Endothelial cell of umbilical vein (primary cell): ENCODE data around the gene YWHAH. TPM values are rescaled to one million over a fixed set of nuclear protein-coding genes. Genes with fewer than 3 reads are reported as not detected.

Experiments
- BruUV-seq: library from RNA; stranded (reverse); fragments of 400-500 nt; replicated peaks from 2 replicates; lab custom pipeline; 2021; lab: Mats Ljungman, UMichigan
- CTCF ChIA-PET: fragments of 300-600, 350-600 bp; sonication (Branson Sonifier 250); formaldehyde crosslinking; loops from one replicate; lab custom pipeline; 2021; ENCODE audit warnings: antibody characterized with exemption, inconsistent platforms; lab: Charles Lee
- POLR2A ChIA-PET: fragments of 300-600, 350-600 bp; sonication (Branson Sonifier 250); formaldehyde crosslinking; loops from one replicate; lab custom pipeline; 2021; ENCODE audit warnings: antibody characterized with exemption, inconsistent platforms; lab: Charles Lee
- DNase-seq: peaks from one replicate; pipeline ENCODE4 v3.0.0-alpha.2; 2011; ENCODE audit warnings: low read depth, low spot score
- FAIRE-seq: peaks from 2 replicates; lab custom pipeline; 2011; peaks lifted over from hg19 to GRCh38; lab: Jason Lieb, UNC
- H2AFZ ChIP-seq: 2 replicates; pipeline ENCODE4 v1.6.0; 2012; ENCODE audit warnings: low read depth, low read length, control low read depth, inconsistent platforms
- H3K27ac ChIP-seq: 2 replicates; pipeline ENCODE4 v1.5.1; 2011; ENCODE audit warnings: low read depth, mild to moderate bottlenecking, control low read depth, low read length, moderate library complexity; ENCODE audit not compliant: insufficient read depth
- H3K27me3 ChIP-seq, 2 experiments: 2 replicates each; pipeline versions ENCODE4 v1.6.0 to v1.6.1; 2011; ENCODE audit warnings: low read length in 2 of 2, mixed read lengths in 1 of 2; ENCODE audit not compliant: control insufficient read depth in 2 of 2, insufficient read depth in 2 of 2
- H3K36me3 ChIP-seq, 2 experiments: 2 replicates in 1 of 2; 3 replicates in 1 of 2; pipeline ENCODE4 v1.5.1; 2011; ENCODE audit warnings: low read length in 2 of 2, mild to moderate bottlenecking in 1 of 2, moderate library complexity in 1 of 2; ENCODE audit not compliant: control insufficient read depth in 2 of 2, insufficient read depth in 2 of 2; ENCODE audit errors: extremely low read depth in 1 of 2
- H3K4me1 ChIP-seq: 3 replicates; pipeline ENCODE4 v1.5.1; 2011; ENCODE audit warnings: mild to moderate bottlenecking, low read length; ENCODE audit not compliant: control insufficient read depth, insufficient read depth; ENCODE audit errors: extremely low read depth
- H3K4me2 ChIP-seq: 2 replicates; pipeline ENCODE4 v1.6.1; 2011; ENCODE audit warnings: low read length, control low read depth, mixed read lengths; ENCODE audit not compliant: insufficient read depth
- H3K4me3 ChIP-seq, 3 experiments: fragments of 200-600 bp in 1 of 3; sonication (generic), shearing (Covaris generic) in 1 of 3; replicated peaks in 1 of 3; 2 replicates each; pipeline ENCODE4 v1.5.1; 2011 to 2016; ENCODE audit warnings: control low read depth in 3 of 3, low read length in 3 of 3, mild to moderate bottlenecking in 2 of 3, inconsistent platforms in 1 of 3, low read depth in 1 of 3, moderate library complexity in 1 of 3; ENCODE audit not compliant: insufficient read depth in 1 of 3
- H3K79me2 ChIP-seq: 2 replicates; pipeline ENCODE4 v1.6.0; 2012; ENCODE audit warnings: low read length, inconsistent platforms; ENCODE audit not compliant: control insufficient read depth, insufficient read depth
- H3K9ac ChIP-seq: replicated peaks from 2 replicates; pipeline ENCODE3; 2011; ENCODE audit warnings: low read length, control low read depth; ENCODE audit not compliant: insufficient read depth; ENCODE audit errors: extremely low read depth
- H3K9me1 ChIP-seq: replicated peaks from 3 replicates; pipeline ENCODE4 v1.6.0; 2011; ENCODE audit warnings: mild to moderate bottlenecking, low read length; ENCODE audit not compliant: control insufficient read depth, insufficient read depth; ENCODE audit errors: extremely low read depth
- H3K9me3 ChIP-seq: replicated peaks from 2 replicates; pipeline ENCODE4 v1.5.1; 2012; ENCODE audit warnings: low read length, inconsistent platforms; ENCODE audit not compliant: control insufficient read depth, insufficient read depth
- H4K20me1 ChIP-seq: replicated peaks from 2 replicates; pipeline ENCODE3; 2011; ENCODE audit warnings: mild to moderate bottlenecking, low read length; ENCODE audit not compliant: control insufficient read depth, insufficient read depth; ENCODE audit errors: extremely low read depth
- CTCF ChIP-seq, 2 donors: IDR thresholded peaks; 1 replicate in 1 of 2; 2 replicates in 1 of 2; pipeline ENCODE4 v1.5.1; 2011; ENCODE audit warnings: low read length in 2 of 2, mild to moderate bottlenecking in 2 of 2, moderate library complexity in 2 of 2, control low read depth in 1 of 2, inconsistent platforms in 1 of 2, low read depth in 1 of 2; ENCODE audit not compliant: insufficient read depth in 1 of 2; ENCODE audit errors: extremely low read depth in 1 of 2
- FOS ChIP-seq: IDR thresholded peaks from 2 replicates; pipeline ENCODE4 v1.6.1; 2011; ENCODE audit warnings: mild to moderate bottlenecking, low read length, moderate library complexity, borderline replicate concordance; ENCODE audit not compliant: insufficient read depth
- POLR2AphosphoS5 ChIP-seq: IDR thresholded peaks from 2 replicates; pipeline ENCODE4 v1.6.1; 2012; ENCODE audit warnings: low read depth, mild to moderate bottlenecking, control low read depth, low read length, moderate library complexity; ENCODE audit not compliant: insufficient read depth
- dilution Hi-C: fragments of 300-500 bp; cut with MboI; formaldehyde crosslinking; loops from one replicate; pipeline ENCODE4 v1.15.0; 2019; ENCODE audit warnings: low sequenced_read_pairs; ENCODE audit not compliant: extremely low pct_ligation_motif_present
- intact Hi-C: fragments of 100-400 bp; cut with micrococcal nuclease; formaldehyde crosslinking; loops from one replicate; pipeline ENCODE4 v1.10.0; 2022
- polyA plus RNA-seq, 4 experiments: library from polyadenylated mRNA; depleted of rRNA in 3 of 4; stranded (reverse) in 3 of 4; unstranded in 1 of 4; fragments of >200 nt; gene quantifications; 2 replicates each; pipeline versions ENCODE4 v1.2.1 to v1.2.3, GENCODE V29; 2011 to 2012; ENCODE audit warnings: missing spikeins in 1 of 4
- total RNA-seq: library from RNA; stranded (reverse); gene quantifications from 2 replicates; pipeline ENCODE4 v1.2.3, GENCODE V29; 2021

YWHAH gene
- total and polyA plus RNA-seq, 2 donors (not counting 3 experiments of a cell fraction or from before 2014, with no cell fraction given), result 73.6 to 170 TPM

DNA sequence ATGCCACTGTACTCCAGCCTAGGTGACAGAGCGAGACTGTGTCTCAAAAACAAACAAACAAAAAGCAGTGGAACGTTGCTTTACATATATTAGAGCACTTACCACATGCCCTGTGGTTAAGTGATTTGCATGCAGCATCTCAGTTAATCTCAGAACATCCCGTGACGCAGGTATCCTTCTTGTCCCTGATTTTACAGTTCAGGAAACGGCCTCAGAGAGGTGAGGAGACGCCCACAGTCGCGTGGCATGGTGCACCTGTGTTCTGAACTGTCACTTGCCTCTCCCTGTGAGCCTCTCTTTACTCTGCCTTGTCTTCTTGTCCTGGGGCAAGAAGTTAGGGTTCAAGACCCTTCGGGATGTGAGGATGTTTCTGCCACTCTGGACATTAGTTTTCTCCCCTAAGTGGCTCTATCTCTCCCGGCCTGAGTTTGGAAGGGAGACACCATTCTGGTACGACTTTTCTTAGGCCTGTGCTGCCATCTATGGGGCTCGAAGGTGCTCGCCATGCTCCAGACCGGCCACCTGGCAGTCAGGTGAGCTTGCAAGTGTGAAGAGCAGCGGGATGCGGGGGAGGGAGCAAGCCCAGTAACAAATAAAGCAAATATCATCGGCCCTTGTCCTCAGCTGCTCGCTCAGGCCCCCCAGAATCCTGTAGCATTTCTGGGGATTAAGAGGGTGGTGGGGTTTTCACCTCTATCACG lies 25.6 kb downstream of the YWHAH start:
- no peaks in the 10 kb centered on the region for H3K79me2 ChIP-seq
- ChIA-PET CTCF (interaction anchor here (0.6 to 5.6 kb wide), 61 partner anchors 9 to 518 kb away, joined by 3 to 90 read pairs (median 4); partner anchors contain the start of genes BPIFC, FBXO7, PISD and RTCB), POLR2A (no interaction called here)
- H3K27ac ChIP-seq, result no peak overlapping the region
- H3K27me3 ChIP-seq, result no peaks in the 10 kb centered on the region
- H3K36me3 ChIP-seq, result no peaks in the 10 kb centered on the region
- peak overlapping the region in 2 of 3 experiments; percentile 2 to 31 for H3K4me3 ChIP-seq
- H3K9me1 ChIP-seq, result no peaks in the 10 kb centered on the region
- no TSS peak for BruUV-seq
- peak overlapping the region; percentile 20 for H3K9ac ChIP-seq
- H3K9me3 ChIP-seq, result no peaks in the 10 kb centered on the region
- TF ChIP-seq FOS, result no peak
- TF ChIP-seq CTCF (IDR thresholded peaks at IDR 0.05; ENCODE audit: extremely low read depth in 1 of 2, insufficient read depth in 1 of 2, low read depth in 1 of 2, low read length in 2 of 2), result peak; percentile 28 to 63
- no peak for TF ChIP-seq POLR2AphosphoS5
- dilution Hi-C loops, result no loop called here
- H3K4me2 ChIP-seq, result peak overlapping the region; percentile 64
- peaks cover 6% of the 10 kb centered on the region for H3K4me1 ChIP-seq
- peak overlapping the region; percentile 60 for H2AFZ ChIP-seq
- peak; percentile 54 for DNase-seq
- intact Hi-C loops, result loop anchor here (1.0 to 2.0 kb wide), 4 partner anchors 25 to 414 kb away; partner anchors contain the start of gene YWHAH
- peak; percentile 78 for FAIRE-seq
- no peaks in the 10 kb centered on the region for H4K20me1 ChIP-seq
